Neural cell (in vitro differentiated cells): ENCODE data around the gene TNFRSF12A. TPM values are rescaled to one million over a fixed set of nuclear protein-coding genes. Genes with fewer than 3 reads are reported as not detected.
"Not testable (repeated sequence)": the region's sequence is repeated elsewhere in the genome, so short reads cannot be mapped to it uniquely, and the experiment has no call there.

Source experiments
- H2AFZ ChIP-seq: fragments of 200-600, 300-800 bp; sonication (generic), shearing (Covaris generic); 2 replicates; pipeline ENCODE4 v1.6.0; 2014; ENCODE audit warnings: low read depth, mild to moderate bottlenecking, antibody characterized with exemption, low read length, moderate library complexity
- H3F3A ChIP-seq: fragments of 200-600 bp; shearing (Covaris generic); 2 replicates; pipeline ENCODE4 v1.6.1; 2016; ENCODE audit warnings: mild to moderate bottlenecking, moderate library complexity, mixed read lengths, antibody characterized with exemption, low read length; ENCODE audit not compliant: insufficient read depth, poor library complexity, severe bottlenecking
- H3K27ac ChIP-seq: fragments of 200-600, 300-800 bp; sonication (generic), shearing (Covaris generic); 2 replicates; pipeline ENCODE4 v1.5.1; 2014; ENCODE audit warnings: mild to moderate bottlenecking, low read length, moderate library complexity
- H3K27me3 ChIP-seq: fragments of 300-800, 200-600 bp; sonication (generic), shearing (Covaris generic); 2 replicates; pipeline ENCODE4 v1.6.0; 2014; ENCODE audit warnings: mild to moderate bottlenecking, low read depth, low read length, moderate library complexity; ENCODE audit not compliant: insufficient read depth
- H3K36me3 ChIP-seq: fragments of 300-800, 200-600 bp; sonication (generic), shearing (Covaris generic); 2 replicates; pipeline ENCODE4 v1.5.1; 2014; ENCODE audit warnings: mild to moderate bottlenecking, antibody characterized with exemption, low read length, moderate library complexity; ENCODE audit not compliant: insufficient read depth
- H3K4me2 ChIP-seq: fragments of 300-800, 200-600 bp; sonication (generic), shearing (Covaris generic); 2 replicates; pipeline ENCODE4 v1.6.0; 2014; ENCODE audit warnings: mild to moderate bottlenecking, low read length
- H3K4me3 ChIP-seq: fragments of 300-800, 200-600 bp; sonication (generic), shearing (Covaris generic); 2 replicates; pipeline ENCODE4 v1.5.1; 2014; ENCODE audit warnings: mild to moderate bottlenecking, low read length, moderate library complexity
- H3K79me2 ChIP-seq: fragments of 200-600 bp; shearing (Covaris generic); replicated peaks from 2 replicates; pipeline ENCODE4 v1.6.0; 2014; ENCODE audit warnings: mild to moderate bottlenecking, low read length, moderate library complexity; ENCODE audit not compliant: insufficient read depth
- H3K9ac ChIP-seq: fragments of 300-800, 200-600 bp; sonication (generic), shearing (Covaris generic); 2 replicates; pipeline ENCODE4 v1.6.1; 2016; ENCODE audit warnings: mild to moderate bottlenecking, low read length, mixed read lengths
- H3K9me2 ChIP-seq: fragments of 200-600 bp; shearing (Covaris generic); 2 replicates; pipeline ENCODE4 v1.6.1; 2016; ENCODE audit warnings: mild to moderate bottlenecking, low read length, mixed read lengths; ENCODE audit not compliant: insufficient read depth
- H3K9me3 ChIP-seq: fragments of 200-600, 300-800 bp; sonication (generic), shearing (Covaris generic); 2 replicates; pipeline ENCODE4 v1.6.1; 2016; ENCODE audit warnings: mild to moderate bottlenecking, mixed run types, low read length, moderate library complexity, mixed read lengths
- H4K20me1 ChIP-seq: fragments of 200-600 bp; shearing (Covaris generic); 2 replicates; pipeline ENCODE4 v1.6.1; 2016; ENCODE audit warnings: mild to moderate bottlenecking, mixed run types; ENCODE audit not compliant: insufficient read depth
- EP300 ChIP-seq: fragments of 450-650 bp; conservative IDR thresholded peaks from 2 replicates; pipeline ENCODE4 v1.6.1; 2014; ENCODE audit warnings: antibody characterized with exemption, mild to moderate bottlenecking, moderate library complexity; ENCODE audit not compliant: poor library complexity, severe bottlenecking
- EZH2 ChIP-seq: fragments of 200-600, 300-800 bp; shearing (Covaris generic), sonication (generic); IDR thresholded peaks from 2 replicates; pipeline ENCODE4 v1.6.1; 2014; ENCODE audit warnings: antibody characterized with exemption, low read length, borderline replicate concordance, mild to moderate bottlenecking; ENCODE audit not compliant: insufficient read depth, poor library complexity, severe bottlenecking
- MXI1 ChIP-seq: fragments of 450-650 bp; conservative IDR thresholded peaks from 2 replicates; pipeline ENCODE4 v1.6.1; 2014; ENCODE audit warnings: antibody characterized with exemption, mild to moderate bottlenecking; ENCODE audit not compliant: poor library complexity, severe bottlenecking
- POLR2AphosphoS5 ChIP-seq: IDR thresholded peaks from 2 replicates; pipeline ENCODE4 v1.6.1; 2012
- RAD21 ChIP-seq: fragments of 450-650 bp; conservative IDR thresholded peaks from 2 replicates; pipeline ENCODE4 v1.6.1; 2014; ENCODE audit warnings: antibody characterized with exemption, mild to moderate bottlenecking, moderate library complexity
- SMC3 ChIP-seq: fragments of 450-650 bp; conservative IDR thresholded peaks from 2 replicates; pipeline ENCODE4 v1.6.1; 2014; ENCODE audit warnings: antibody characterized with exemption, mild to moderate bottlenecking, moderate library complexity; ENCODE audit not compliant: poor library complexity
- TAF1 ChIP-seq: IDR thresholded peaks from 2 replicates; pipeline ENCODE4 v1.6.1; 2012; ENCODE audit warnings: low read depth
- polyA plus RNA-seq: library from polyadenylated mRNA; depleted of rRNA; stranded (reverse); fragments of >200 nt; gene quantifications from 2 replicates; pipeline ENCODE4 v1.2.3, GENCODE V29; 2014
- TF ChIP-seq, protein P1 (sequence below): fragments of 450-650 bp; IDR thresholded peaks from 2 replicates; pipeline ENCODE4 v1.5.1; 2014; ENCODE audit warnings: antibody characterized with exemption, mild to moderate bottlenecking, moderate library complexity; ENCODE audit not compliant: poor library complexity, severe bottlenecking

The TNFRSF12A gene
- polyA plus RNA-seq, 1 donor from 2014 or later: 2.3 TPM

DNA sequence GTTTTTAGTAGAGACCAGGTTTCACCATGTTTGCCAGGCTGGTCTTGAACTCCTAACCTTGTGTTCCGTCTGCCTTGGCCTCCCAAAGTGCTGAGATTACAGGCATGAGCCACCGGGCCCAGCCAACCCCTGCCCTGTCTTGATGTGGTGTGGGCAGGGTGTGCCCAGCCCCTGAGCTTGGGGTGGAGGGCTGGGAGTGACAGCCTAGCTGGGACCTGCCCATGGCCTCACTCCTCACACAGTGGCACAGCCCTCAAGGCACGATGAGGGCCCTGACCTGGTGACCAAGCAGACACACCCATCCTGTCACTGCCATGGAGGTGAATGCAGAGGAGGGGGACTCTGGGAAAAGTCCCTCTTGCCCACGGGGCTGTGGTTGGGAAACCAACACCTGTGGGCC is 48.3 kb downstream of the TNFRSF12A start:
- Histone ChIP-seq H3K9ac (no peak overlapping the region), H3K36me3 (no peaks in the 10 kb centered on the region), H3K27me3 (no peaks in the 10 kb centered on the region), H3K4me2 (no peak overlapping the region), H2AFZ (no peak overlapping the region), H3F3A (no peaks in the 10 kb centered on the region), H4K20me1 (no peaks in the 10 kb centered on the region), H3K4me3 (no peak overlapping the region), H3K79me2 (no peaks in the 10 kb centered on the region), H3K9me3 (no peaks in the 10 kb centered on the region), H3K9me2 (no peaks in the 10 kb centered on the region), H3K27ac (no peak overlapping the region)
- TF ChIP-seq EZH2 (no peak), EP300 (no peak), TAF1 (no peak), SMC3 (no peak), POLR2AphosphoS5 (no peak), MXI1 (no peak)
- TF ChIP-seq, protein P1, sequence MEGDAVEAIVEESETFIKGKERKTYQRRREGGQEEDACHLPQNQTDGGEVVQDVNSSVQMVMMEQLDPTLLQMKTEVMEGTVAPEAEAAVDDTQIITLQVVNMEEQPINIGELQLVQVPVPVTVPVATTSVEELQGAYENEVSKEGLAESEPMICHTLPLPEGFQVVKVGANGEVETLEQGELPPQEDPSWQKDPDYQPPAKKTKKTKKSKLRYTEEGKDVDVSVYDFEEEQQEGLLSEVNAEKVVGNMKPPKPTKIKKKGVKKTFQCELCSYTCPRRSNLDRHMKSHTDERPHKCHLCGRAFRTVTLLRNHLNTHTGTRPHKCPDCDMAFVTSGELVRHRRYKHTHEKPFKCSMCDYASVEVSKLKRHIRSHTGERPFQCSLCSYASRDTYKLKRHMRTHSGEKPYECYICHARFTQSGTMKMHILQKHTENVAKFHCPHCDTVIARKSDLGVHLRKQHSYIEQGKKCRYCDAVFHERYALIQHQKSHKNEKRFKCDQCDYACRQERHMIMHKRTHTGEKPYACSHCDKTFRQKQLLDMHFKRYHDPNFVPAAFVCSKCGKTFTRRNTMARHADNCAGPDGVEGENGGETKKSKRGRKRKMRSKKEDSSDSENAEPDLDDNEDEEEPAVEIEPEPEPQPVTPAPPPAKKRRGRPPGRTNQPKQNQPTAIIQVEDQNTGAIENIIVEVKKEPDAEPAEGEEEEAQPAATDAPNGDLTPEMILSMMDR: no peak

DNA sequence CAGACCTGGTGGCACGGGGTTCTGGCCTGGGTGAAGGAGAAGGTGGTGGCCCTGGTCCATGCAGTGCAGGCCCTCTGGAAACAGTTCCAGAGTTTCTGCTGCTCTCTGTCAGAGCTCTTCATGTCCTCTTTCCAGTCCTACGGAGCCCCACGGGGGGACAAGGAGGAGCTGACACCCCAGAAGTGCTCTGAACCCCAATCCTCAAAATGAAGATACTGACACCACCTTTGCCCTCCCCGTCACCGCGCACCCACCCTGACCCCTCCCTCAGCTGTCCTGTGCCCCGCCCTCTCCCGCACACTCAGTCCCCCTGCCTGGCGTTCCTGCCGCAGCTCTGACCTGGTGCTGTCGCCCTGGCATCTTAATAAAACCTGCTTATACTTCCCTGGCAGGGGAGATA is 49.0 kb downstream of the TNFRSF12A start:
- not testable (repeated sequence) for H3K79me2 ChIP-seq, H2AFZ ChIP-seq, H3K36me3 ChIP-seq, H3K4me2 ChIP-seq, H3F3A ChIP-seq, H3K9me3 ChIP-seq, H4K20me1 ChIP-seq, H3K27me3 ChIP-seq, H3K4me3 ChIP-seq, H3K9me2 ChIP-seq, H3K9ac ChIP-seq, H3K27ac ChIP-seq

DNA sequence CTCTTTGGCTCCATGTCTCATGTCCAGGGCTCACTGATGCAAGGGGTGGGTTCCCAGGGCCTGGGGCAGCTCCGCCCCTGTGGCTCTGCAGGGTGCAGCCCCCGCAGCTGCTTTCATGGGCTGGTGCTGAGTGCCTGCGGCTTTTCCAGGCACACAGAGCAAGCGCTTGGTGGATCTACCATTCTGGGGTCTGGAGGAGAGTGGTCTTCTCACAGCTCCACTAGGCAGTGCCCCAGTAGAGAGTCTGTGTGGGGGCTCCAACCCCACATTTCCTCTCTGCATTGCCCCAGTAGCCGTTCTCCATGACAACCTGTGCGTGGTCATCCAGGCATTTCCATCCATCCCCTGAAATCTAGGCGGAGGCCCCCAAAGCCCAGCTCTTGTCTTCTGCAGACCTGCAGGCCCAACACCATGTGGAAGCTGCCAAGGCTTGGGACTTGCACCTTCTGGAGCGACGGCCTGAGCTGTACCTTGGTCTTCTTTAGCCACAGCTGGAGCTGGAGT is 50.5 kb downstream of the TNFRSF12A start:
- H4K20me1 ChIP-seq: no peaks in the 10 kb centered on the region
- no peaks in the 10 kb centered on the region for H3K27me3 ChIP-seq
- H3K4me3 ChIP-seq: no peak overlapping the region
- no peaks in the 10 kb centered on the region for H3K9me2 ChIP-seq
- no peak overlapping the region for H2AFZ ChIP-seq
- no peak overlapping the region for H3K27ac ChIP-seq
- no peaks in the 10 kb centered on the region for H3K79me2 ChIP-seq
- H3K9ac ChIP-seq: no peak overlapping the region
- H3K9me3 ChIP-seq: no peaks in the 10 kb centered on the region
- no peaks in the 10 kb centered on the region for H3K36me3 ChIP-seq
- no peak for TF ChIP-seq MXI1
- no peak for TF ChIP-seq RAD21
- no peak for TF ChIP-seq SMC3
- TF ChIP-seq POLR2AphosphoS5: no peak
- TF ChIP-seq TAF1: no peak
- no peak overlapping the region for H3K4me2 ChIP-seq
- H3F3A ChIP-seq: no peaks in the 10 kb centered on the region

DNA sequence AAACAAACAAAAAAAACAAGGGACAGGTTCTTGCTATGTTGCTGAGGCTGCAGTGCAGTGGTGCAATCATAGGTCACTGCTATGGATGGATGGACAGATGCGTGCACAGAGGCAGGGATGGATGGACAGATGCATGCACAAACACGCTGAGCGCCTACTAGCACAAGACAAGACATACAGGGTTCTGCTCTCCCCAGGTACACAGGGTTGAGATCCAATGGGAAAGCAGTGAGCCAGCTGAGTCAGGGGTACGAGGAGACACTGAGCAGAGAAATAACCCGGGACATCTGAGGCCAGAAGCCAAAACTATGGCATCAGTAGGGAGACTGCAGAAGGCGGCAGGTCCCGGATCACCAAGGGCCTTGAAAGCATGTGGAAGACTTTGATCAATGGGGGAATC is 51.5 kb downstream of the TNFRSF12A start:
- no peaks in the 10 kb centered on the region for H3K27me3 ChIP-seq
- no peaks in the 10 kb centered on the region for H3K9me3 ChIP-seq
- no peaks in the 10 kb centered on the region for H4K20me1 ChIP-seq
- H3K4me2 ChIP-seq: no peak overlapping the region
- no peaks in the 10 kb centered on the region for H3K9me2 ChIP-seq
- no peaks in the 10 kb centered on the region for H3K36me3 ChIP-seq
- no peaks in the 10 kb centered on the region for H3F3A ChIP-seq
- no peak overlapping the region for H3K4me3 ChIP-seq
- no peak overlapping the region for H3K27ac ChIP-seq
- TF ChIP-seq MXI1 (no peak), EP300 (no peak)
- TF ChIP-seq, protein P1: no peak
- H3K9ac ChIP-seq: no peak overlapping the region
- no peaks in the 10 kb centered on the region for H3K79me2 ChIP-seq
- H2AFZ ChIP-seq: no peak overlapping the region
